Osteoblast (primary cell): Measurements from ENCODE around the gene PTGER3. TPM values are rescaled to one million over a fixed set of nuclear protein-coding genes. Genes with fewer than 3 reads are reported as not detected.
"Not testable (repeated sequence)": the region's sequence is repeated elsewhere in the genome, so short reads cannot be mapped to it uniquely, and the experiment has no call there.

Experiments used
- DNase-seq: peaks from one replicate; pipeline ENCODE4 v3.0.0; 2011; ENCODE audit warnings: low spot score, mixed read lengths; ENCODE audit not compliant: insufficient read length; ENCODE audit errors: missing footprints
- H2AFZ ChIP-seq: 2 replicates; pipeline ENCODE4 v1.6.0; 2011; ENCODE audit warnings: mild to moderate bottlenecking, low read length
- H3K27ac ChIP-seq: 2 replicates; pipeline ENCODE4 v1.5.1; 2011; ENCODE audit warnings: mild to moderate bottlenecking, low read depth, low read length, moderate library complexity
- H3K27me3 ChIP-seq: 2 replicates; pipeline ENCODE4 v1.6.0; 2012; ENCODE audit warnings: mild to moderate bottlenecking, control low read depth, inconsistent platforms, low read length, moderate library complexity; ENCODE audit not compliant: insufficient read depth
- H3K36me3 ChIP-seq: 2 replicates; pipeline ENCODE4 v1.5.1; 2011; ENCODE audit warnings: mild to moderate bottlenecking, low read length, control low read depth, moderate library complexity; ENCODE audit not compliant: insufficient read depth
- H3K4me1 ChIP-seq: 2 replicates; pipeline ENCODE4 v1.5.1; 2011; ENCODE audit warnings: mild to moderate bottlenecking, low read length, control low read depth, moderate library complexity; ENCODE audit not compliant: insufficient read depth
- H3K4me2 ChIP-seq: 2 replicates; pipeline ENCODE4 v1.6.0; 2011; ENCODE audit warnings: mild to moderate bottlenecking, low read length; ENCODE audit not compliant: insufficient read depth
- H3K4me3 ChIP-seq: fragments of 200-600 bp; sonication (generic); 3 replicates; pipeline ENCODE4 v1.5.1; 2012; ENCODE audit warnings: mild to moderate bottlenecking, low read length, inconsistent platforms; ENCODE audit not compliant: insufficient read depth
- H3K79me2 ChIP-seq: 2 replicates; pipeline ENCODE4 v1.6.0; 2012; ENCODE audit warnings: mild to moderate bottlenecking, low read length, control low read depth, inconsistent platforms; ENCODE audit not compliant: insufficient read depth
- H3K9me3 ChIP-seq: 2 replicates; pipeline ENCODE4 v1.5.1; 2011; ENCODE audit warnings: low read depth, low read length, control low read depth
- H4K20me1 ChIP-seq: 2 replicates; pipeline ENCODE4 v1.6.0; 2012; ENCODE audit warnings: mild to moderate bottlenecking, low read length, control low read depth; ENCODE audit not compliant: insufficient read depth
- total RNA-seq: library from RNA; depleted of rRNA; stranded (reverse); fragments of >200 nt; gene quantifications from 2 replicates; pipeline ENCODE4 v1.2.3, GENCODE V29; 2012
- TF ChIP-seq, protein P1 (sequence below): IDR thresholded peaks from 2 replicates; pipeline ENCODE4 v1.5.1; 2011; ENCODE audit warnings: mild to moderate bottlenecking, low read depth, low read length, moderate library complexity; ENCODE audit errors: extremely low read depth

Gene PTGER3
- total RNA-seq, 1 donor, result not detected

DNA sequence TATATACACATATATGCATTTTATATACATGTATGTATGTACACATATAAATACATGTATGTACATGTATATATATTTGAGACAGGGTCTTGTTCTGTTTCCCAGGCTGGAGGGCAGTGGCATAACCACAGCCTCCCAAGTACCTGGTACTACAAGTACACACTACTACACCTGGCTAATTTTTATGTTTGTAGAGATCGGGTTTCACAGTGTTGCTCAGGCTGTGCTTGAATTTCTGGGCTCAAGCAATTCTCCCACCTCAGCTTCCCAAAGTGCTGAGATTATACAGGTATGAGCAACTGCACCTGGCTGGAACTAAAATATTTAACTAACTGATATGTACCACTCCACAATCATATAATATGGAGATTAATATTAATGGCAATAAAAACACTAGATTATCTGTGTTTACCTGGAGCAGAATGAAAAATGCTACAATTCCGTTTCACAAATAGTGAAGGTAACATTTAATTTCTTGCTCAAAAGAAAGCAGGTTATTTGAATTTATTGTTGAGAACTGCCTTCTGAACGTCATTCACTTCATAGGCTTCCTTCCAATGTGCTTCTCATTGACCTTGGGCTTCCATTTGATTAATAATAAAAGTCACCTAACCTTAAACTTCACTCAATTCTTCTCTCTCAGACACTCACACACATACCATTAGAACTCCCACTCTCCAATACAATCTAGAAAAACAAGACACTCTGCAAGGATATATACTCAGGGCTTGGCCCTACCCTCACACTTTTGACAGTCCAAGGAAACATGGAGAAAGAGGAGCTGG lies 57.0 kb downstream of the PTGER3 start:
- H3K36me3 ChIP-seq, result no peaks in the 10 kb centered on the region
- H4K20me1 ChIP-seq, result no peaks in the 10 kb centered on the region
- no peak for DNase-seq
- H2AFZ ChIP-seq, result no peak overlapping the region
- H3K27ac ChIP-seq, result no peak overlapping the region
- H3K4me1 ChIP-seq, result no peaks in the 10 kb centered on the region
- H3K4me3 ChIP-seq, result no peak overlapping the region
- TF ChIP-seq, protein P1, sequence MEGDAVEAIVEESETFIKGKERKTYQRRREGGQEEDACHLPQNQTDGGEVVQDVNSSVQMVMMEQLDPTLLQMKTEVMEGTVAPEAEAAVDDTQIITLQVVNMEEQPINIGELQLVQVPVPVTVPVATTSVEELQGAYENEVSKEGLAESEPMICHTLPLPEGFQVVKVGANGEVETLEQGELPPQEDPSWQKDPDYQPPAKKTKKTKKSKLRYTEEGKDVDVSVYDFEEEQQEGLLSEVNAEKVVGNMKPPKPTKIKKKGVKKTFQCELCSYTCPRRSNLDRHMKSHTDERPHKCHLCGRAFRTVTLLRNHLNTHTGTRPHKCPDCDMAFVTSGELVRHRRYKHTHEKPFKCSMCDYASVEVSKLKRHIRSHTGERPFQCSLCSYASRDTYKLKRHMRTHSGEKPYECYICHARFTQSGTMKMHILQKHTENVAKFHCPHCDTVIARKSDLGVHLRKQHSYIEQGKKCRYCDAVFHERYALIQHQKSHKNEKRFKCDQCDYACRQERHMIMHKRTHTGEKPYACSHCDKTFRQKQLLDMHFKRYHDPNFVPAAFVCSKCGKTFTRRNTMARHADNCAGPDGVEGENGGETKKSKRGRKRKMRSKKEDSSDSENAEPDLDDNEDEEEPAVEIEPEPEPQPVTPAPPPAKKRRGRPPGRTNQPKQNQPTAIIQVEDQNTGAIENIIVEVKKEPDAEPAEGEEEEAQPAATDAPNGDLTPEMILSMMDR, result no peak
- no peaks in the 10 kb centered on the region for H3K9me3 ChIP-seq
- H3K4me2 ChIP-seq, result no peak overlapping the region
- H3K79me2 ChIP-seq, result no peaks in the 10 kb centered on the region
- no peaks in the 10 kb centered on the region for H3K27me3 ChIP-seq

DNA sequence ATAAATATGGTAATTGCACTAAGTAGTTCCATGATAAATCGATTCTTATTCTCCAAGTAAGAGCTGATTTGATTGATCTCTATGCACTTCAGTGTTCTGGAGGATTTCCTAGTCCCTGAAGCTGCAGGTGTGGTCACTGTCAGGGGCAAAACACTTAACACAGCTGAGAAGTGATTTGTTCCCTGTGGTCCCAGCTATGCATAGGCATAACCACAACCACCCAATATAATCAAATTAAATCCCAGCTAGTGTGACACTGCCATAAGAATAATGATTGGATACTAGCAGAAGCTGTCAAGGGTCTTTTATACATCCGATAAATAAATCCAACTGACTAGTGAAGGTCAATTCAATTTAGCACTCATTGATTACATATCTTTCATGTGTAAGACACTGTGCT lies 60.1 kb downstream of the PTGER3 start:
- H3K27me3 ChIP-seq, result no peaks in the 10 kb centered on the region
- H3K27ac ChIP-seq, result no peak overlapping the region
- no peaks in the 10 kb centered on the region for H4K20me1 ChIP-seq
- TF ChIP-seq, protein P1, result no peak
- H3K4me1 ChIP-seq, result no peaks in the 10 kb centered on the region
- H3K36me3 ChIP-seq, result no peaks in the 10 kb centered on the region
- no peak for DNase-seq
- no peaks in the 10 kb centered on the region for H3K79me2 ChIP-seq
- no peak overlapping the region for H3K4me2 ChIP-seq
- no peak overlapping the region for H3K4me3 ChIP-seq
- no peak overlapping the region for H2AFZ ChIP-seq
- H3K9me3 ChIP-seq, result no peaks in the 10 kb centered on the region

DNA sequence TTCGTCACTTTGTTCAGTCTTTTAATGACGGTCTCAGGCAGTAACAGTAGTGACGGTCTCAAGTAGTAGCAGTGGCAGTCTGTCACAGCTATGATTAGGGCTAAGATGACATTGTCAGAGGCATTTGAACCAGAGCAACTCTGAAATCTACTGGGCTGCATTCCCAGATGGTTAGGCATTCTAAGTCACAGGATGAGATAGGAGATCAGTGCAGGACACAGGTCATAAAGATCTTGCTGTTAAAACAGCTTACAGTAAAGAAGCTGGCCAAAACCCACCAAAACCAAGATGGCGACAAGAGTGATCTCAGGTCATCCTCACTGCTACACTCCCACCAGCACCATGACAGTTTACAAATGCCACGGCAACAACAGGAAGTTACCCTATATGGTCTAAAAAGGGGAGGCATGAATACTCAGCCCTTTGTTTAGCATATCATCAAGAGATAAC lies 61.8 kb downstream of the PTGER3 start:
- H3K9me3 ChIP-seq, DNase-seq, H2AFZ ChIP-seq, H4K20me1 ChIP-seq, H3K4me1 ChIP-seq, H3K4me3 ChIP-seq, H3K36me3 ChIP-seq, H3K79me2 ChIP-seq, H3K27me3 ChIP-seq, H3K4me2 ChIP-seq, H3K27ac ChIP-seq: not testable (repeated sequence)

DNA sequence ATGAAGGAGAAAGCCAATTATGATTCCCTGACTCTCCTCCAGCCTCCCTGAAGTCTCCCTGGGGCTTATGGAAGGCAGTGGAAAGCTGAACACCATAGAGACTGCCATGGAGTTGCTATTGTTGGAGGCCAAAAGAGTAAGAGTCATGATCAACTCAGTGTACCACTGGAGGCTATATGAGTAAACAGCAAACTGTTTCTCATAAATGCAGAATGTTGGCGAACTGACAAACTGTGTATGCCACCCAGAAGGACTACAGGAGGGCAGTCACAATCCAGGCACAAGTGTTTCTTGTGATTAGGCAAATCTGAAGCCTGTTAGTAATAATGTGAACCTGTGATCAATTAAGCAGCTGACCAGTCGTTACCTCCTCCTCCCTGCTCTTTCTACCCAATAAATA lies 62.3 kb downstream of the PTGER3 start:
- H3K9me3 ChIP-seq, DNase-seq, H3K4me2 ChIP-seq, H3K27ac ChIP-seq, H4K20me1 ChIP-seq, H3K27me3 ChIP-seq, H3K79me2 ChIP-seq, H2AFZ ChIP-seq, H3K4me3 ChIP-seq, H3K36me3 ChIP-seq, H3K4me1 ChIP-seq: not testable (repeated sequence)

DNA sequence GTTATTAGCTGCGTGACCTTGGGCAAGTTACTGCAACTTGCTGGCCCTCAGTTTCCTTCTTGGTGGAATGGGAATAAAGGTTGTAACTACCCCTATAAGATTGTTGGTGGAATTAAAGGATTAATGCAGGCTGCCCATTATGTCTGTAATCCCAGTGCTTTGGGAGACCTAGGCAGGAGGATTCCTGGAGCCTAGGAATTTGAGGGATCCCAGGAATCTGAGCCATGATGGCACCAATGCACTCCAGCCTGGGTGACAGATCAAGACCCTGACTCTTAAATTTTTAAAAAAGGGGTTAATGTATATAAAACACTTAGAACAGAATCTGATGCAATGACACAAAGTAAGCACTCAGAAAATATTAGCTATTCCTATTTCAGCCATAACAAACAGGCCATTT lies 67.3 kb downstream of the PTGER3 start:
- Histone ChIP-seq H3K4me3 (no peak overlapping the region), H4K20me1 (no peaks in the 10 kb centered on the region), H3K36me3 (no peaks in the 10 kb centered on the region), H3K4me2 (no peak overlapping the region), H3K27ac (no peak overlapping the region), H3K4me1 (no peaks in the 10 kb centered on the region), H3K27me3 (no peaks in the 10 kb centered on the region), H2AFZ (no peak overlapping the region), H3K79me2 (no peaks in the 10 kb centered on the region), H3K9me3 (no peaks in the 10 kb centered on the region)
- TF ChIP-seq, protein P1, result no peak
- DNase-seq, result no peak
